ENCODE measurements around the gene RAB11FIP3. TPM values are rescaled to one million over a fixed set of nuclear protein-coding genes. Genes with fewer than 3 reads are reported as not detected.
A peak's percentile ranks its signal among the peaks of the same experiment; 100 is the strongest.

Gene RAB11FIP3
- total and polyA plus RNA-seq, 2 of the 13 experiments (the other 11 are each of a cell fraction or from before 2014, with no cell fraction given) = 34.3 to 57.6 TPM

- TF ChIP-seq U2AF2 (IDR thresholded peaks at IDR 0.05; ENCODE audit: low read depth, low read length) = no peak
- no peak for TF ChIP-seq RBM22 (optimal IDR thresholded peaks at IDR 0.05; ENCODE audit: low read length)
- peak; percentile 93 for TF ChIP-seq ZNF687 (CRISPR knock-in tag; IDR thresholded peaks at IDR 0.05)
- TF ChIP-seq HOXA5 (CRISPR knock-in tag; IDR thresholded peaks at IDR 0.05) = peak; percentile 83
- TF ChIP-seq MLLT10 (CRISPR knock-in tag; IDR thresholded peaks at IDR 0.05) = no peak
- TF ChIP-seq HOXA3 (CRISPR knock-in tag; IDR thresholded peaks at IDR 0.05) = peak; percentile 88
- TF ChIP-seq MED8 (CRISPR knock-in tag; IDR thresholded peaks at IDR 0.05; ENCODE audit: insufficient replicate concordance) = peak; percentile 46
- TF ChIP-seq, protein P1, sequence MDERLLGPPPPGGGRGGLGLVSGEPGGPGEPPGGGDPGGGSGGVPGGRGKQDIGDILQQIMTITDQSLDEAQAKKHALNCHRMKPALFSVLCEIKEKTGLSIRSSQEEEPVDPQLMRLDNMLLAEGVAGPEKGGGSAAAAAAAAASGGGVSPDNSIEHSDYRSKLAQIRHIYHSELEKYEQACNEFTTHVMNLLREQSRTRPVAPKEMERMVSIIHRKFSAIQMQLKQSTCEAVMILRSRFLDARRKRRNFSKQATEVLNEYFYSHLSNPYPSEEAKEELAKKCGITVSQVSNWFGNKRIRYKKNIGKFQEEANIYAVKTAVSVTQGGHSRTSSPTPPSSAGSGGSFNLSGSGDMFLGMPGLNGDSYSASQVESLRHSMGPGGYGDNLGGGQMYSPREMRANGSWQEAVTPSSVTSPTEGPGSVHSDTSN (CRISPR knock-in tag; IDR thresholded peaks at IDR 0.05) = no peak
- no peak for TF ChIP-seq ZNF34 (CRISPR knock-in tag; IDR thresholded peaks at IDR 0.05; ENCODE audit: borderline replicate concordance)
- TF ChIP-seq CREB1 (IDR thresholded peaks at IDR 0.05) = peak; percentile 64; the same call in 1 of the 2 replicates
- TF ChIP-seq CREB1 (CRISPR knock-in tag; IDR thresholded peaks at IDR 0.05) = peak; percentile 69; the same call in 1 of the 2 replicates
- TF ChIP-seq ZNF589 (CRISPR knock-in tag; conservative IDR thresholded peaks at IDR 0.05) = no peak
- TF ChIP-seq ZBTB7A (CRISPR knock-in tag; IDR thresholded peaks at IDR 0.05) = no peak
- no peak for TF ChIP-seq JARID2 (CRISPR knock-in tag; IDR thresholded peaks at IDR 0.05; ENCODE audit: insufficient replicate concordance)
- TF ChIP-seq, protein P2, sequence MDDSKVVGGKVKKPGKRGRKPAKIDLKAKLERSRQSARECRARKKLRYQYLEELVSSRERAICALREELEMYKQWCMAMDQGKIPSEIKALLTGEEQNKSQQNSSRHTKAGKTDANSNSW (CRISPR knock-in tag; IDR thresholded peaks at IDR 0.05; ENCODE audit: borderline replicate concordance) = peak; percentile 89; the same call in 1 of the 2 replicates
- no peak for TF ChIP-seq ZMYM3 (CRISPR knock-in tag; IDR thresholded peaks at IDR 0.05)
- TF ChIP-seq ZBTB38 (CRISPR knock-in tag; IDR thresholded peaks at IDR 0.05) = peak; percentile 43; the same call in 1 of the 2 replicates
- TF ChIP-seq ZSCAN22 (CRISPR knock-in tag; IDR thresholded peaks at IDR 0.05) = no peak
- TF ChIP-seq U2AF1 (optimal IDR thresholded peaks at IDR 0.05; ENCODE audit: low read depth, low read length) = no peak
Observed at GRCh38 chr16:527015-527903, 101.8 kb downstream of the RAB11FIP3 start, which contains the start of gene CAPN15 (continued).
